SK-N-SH (cell line): ENCODE results near the gene C1QTNF4. TPM values are rescaled to one million over a fixed set of nuclear protein-coding genes. Genes with fewer than 3 reads are reported as not detected.

Source experiments
- CTCF ChIA-PET: fragments of 300-600, 350-600 bp; formaldehyde crosslinking; extraction: SDS; loops from one replicate; lab custom pipeline; 2021; lab: Yijun Ruan, JAX
- POLR2A ChIA-PET: fragments of 350-600 bp; sonication (Branson Sonifier 250); formaldehyde crosslinking; extraction: SDS; loops from one replicate; lab custom pipeline; 2020; ENCODE audit warnings: antibody characterized with exemption, inconsistent platforms; lab: Yijun Ruan, JAX
- DNase-seq: peaks from one replicate; pipeline ENCODE4 v3.0.0; 2012
- H2AFZ ChIP-seq: fragments of 200-600 bp; sonication (generic); 2 replicates; pipeline ENCODE4 v1.8.1; 2016; ENCODE audit warnings: antibody characterized with exemption, mild to moderate bottlenecking, low read depth
- H3F3A ChIP-seq: fragments of 200-600 bp; sonication (generic); replicated peaks from 2 replicates; pipeline ENCODE3; 2016; ENCODE audit warnings: antibody characterized with exemption, mild to moderate bottlenecking; ENCODE audit not compliant: insufficient read depth
- H3K27ac ChIP-seq, 2 experiments: fragments of 200-500 bp in 1 of 2; fragments of 200-600 bp in 1 of 2; sonication (Bioruptor generic) in 1 of 2; sonication (generic), shearing (Covaris generic) in 1 of 2; 2 replicates each; pipeline versions ENCODE4 v1.5.1 to v1.6.1; 2014 to 2016; ENCODE audit warnings: low read depth in 2 of 2, inconsistent platforms in 1 of 2, low read length in 1 of 2, mild to moderate bottlenecking in 1 of 2, mixed read lengths in 1 of 2
- H3K27me3 ChIP-seq: fragments of 200-600 bp; sonication (generic), shearing (Covaris generic); 2 replicates; pipeline ENCODE4 v1.6.1; 2016; ENCODE audit warnings: mixed run types; ENCODE audit not compliant: insufficient read depth
- H3K36me3 ChIP-seq, 2 experiments: fragments of 200-500 bp in 1 of 2; fragments of 200-600 bp in 1 of 2; sonication (Bioruptor generic) in 1 of 2; sonication (generic) in 1 of 2; replicated peaks in 1 of 2; 2 replicates each; pipeline versions ENCODE3 to v1.5.1; 2014 to 2016; ENCODE audit warnings: low read length in 1 of 2, mild to moderate bottlenecking in 1 of 2; ENCODE audit not compliant: insufficient read depth in 2 of 2, control insufficient read depth in 1 of 2
- H3K4me1 ChIP-seq, 2 experiments: fragments of 200-500 bp in 1 of 2; fragments of 200-600 bp in 1 of 2; sonication (Bioruptor generic) in 1 of 2; sonication (generic), shearing (Covaris generic) in 1 of 2; 2 replicates each; pipeline versions ENCODE4 v1.5.1 to v1.6.1; 2014 to 2016; ENCODE audit warnings: low read depth in 1 of 2, low read length in 1 of 2, mixed run types in 1 of 2; ENCODE audit not compliant: insufficient read depth in 2 of 2, control insufficient read depth in 1 of 2
- H3K4me2 ChIP-seq: fragments of 200-600 bp; sonication (generic), shearing (Covaris generic); 2 replicates; pipeline ENCODE4 v1.6.1; 2017; ENCODE audit warnings: mixed run types
- H3K4me3 ChIP-seq, 2 experiments: fragments of 200-500 bp in 1 of 2; fragments of 200-600 bp in 1 of 2; sonication (Bioruptor generic) in 1 of 2; sonication (generic), shearing (Covaris generic) in 1 of 2; 2 replicates each; pipeline versions ENCODE4 v1.5.1 to v1.8.1; 2014 to 2016; ENCODE audit warnings: low read depth in 2 of 2, inconsistent platforms in 1 of 2, low read length in 1 of 2, mild to moderate bottlenecking in 1 of 2, mixed read lengths in 1 of 2, moderate library complexity in 1 of 2
- H3K79me2 ChIP-seq: fragments of 200-600 bp; sonication (generic); 2 replicates; pipeline ENCODE4 v1.8.1; 2017; ENCODE audit warnings: mild to moderate bottlenecking; ENCODE audit not compliant: insufficient read depth
- H3K9ac ChIP-seq: fragments of 200-600 bp; sonication (generic); 2 replicates; pipeline ENCODE4 v1.6.1; 2017; ENCODE audit warnings: mixed run types
- H3K9me2 ChIP-seq: fragments of 200-600 bp; sonication (generic); 2 replicates; pipeline ENCODE4 v1.6.1; 2017; ENCODE audit warnings: mixed run types
- H3K9me3 ChIP-seq: fragments of 200-600 bp; sonication (generic); 2 replicates; pipeline ENCODE4 v1.6.1; 2017; ENCODE audit warnings: mixed run types, mild to moderate bottlenecking, moderate library complexity
- H4K20me1 ChIP-seq: fragments of 200-600 bp; sonication (generic); 2 replicates; pipeline ENCODE4 v1.6.1; 2017; ENCODE audit warnings: mild to moderate bottlenecking, mixed run types; ENCODE audit not compliant: insufficient read depth
- CHD2 ChIP-seq: fragments of 150-350 bp; IDR thresholded peaks from 2 replicates; pipeline ENCODE4 v1.6.1; 2018; ENCODE audit warnings: low read length; ENCODE audit not compliant: partially characterized antibody
- EZH2phosphoT487 ChIP-seq: fragments of 200-600 bp; sonication (generic); IDR thresholded peaks from 2 replicates; pipeline ENCODE4 v1.6.1; 2017; ENCODE audit warnings: low read depth, mixed run types, mild to moderate bottlenecking, antibody characterized with exemption, moderate library complexity, borderline replicate concordance
- GABPA ChIP-seq: IDR thresholded peaks from 2 replicates; pipeline ENCODE4 v1.4.0; 2012; ENCODE audit warnings: low read depth, mild to moderate bottlenecking
- GATA2 ChIP-seq: sonication (generic); formaldehyde crosslinking; IDR thresholded peaks from 2 replicates; pipeline ENCODE4 v1.5.0; 2020; ENCODE audit warnings: mild to moderate bottlenecking, missing genetic modification reagents
- IRF3 ChIP-seq: fragments of 150-350 bp; IDR thresholded peaks from 2 replicates; pipeline ENCODE4 v1.6.1; 2016; ENCODE audit warnings: mild to moderate bottlenecking, low read depth, low read length
- JUND ChIP-seq: IDR thresholded peaks from 2 replicates; pipeline ENCODE4 v1.4.0; 2012
- MEF2A ChIP-seq: IDR thresholded peaks from 2 replicates; pipeline ENCODE4 v1.4.0; 2012; ENCODE audit warnings: low read depth, borderline replicate concordance
- POLR2AphosphoS5 ChIP-seq: IDR thresholded peaks from 2 replicates; pipeline ENCODE4 v1.6.1; 2012; ENCODE audit warnings: low read depth, low read length
- RCOR1 ChIP-seq: fragments of 150-350 bp; IDR thresholded peaks from 2 replicates; pipeline ENCODE4 v1.6.1; 2017; ENCODE audit warnings: antibody characterized with exemption, low read length
- REST ChIP-seq: IDR thresholded peaks from 2 replicates; pipeline ENCODE4 v1.6.1; 2012; ENCODE audit warnings: mild to moderate bottlenecking, low read depth, low read length, moderate library complexity
- SIN3A ChIP-seq: IDR thresholded peaks from 2 replicates; pipeline ENCODE4 v1.6.1; 2012; ENCODE audit warnings: low read depth, mild to moderate bottlenecking, low read length, moderate library complexity, borderline replicate concordance
- SMC3 ChIP-seq: IDR thresholded peaks from 2 replicates; pipeline ENCODE4 v1.6.1; 2012; ENCODE audit warnings: low read depth, low read length, improper control_type of control experiment
- TAF1 ChIP-seq: IDR thresholded peaks from 2 replicates; pipeline ENCODE4 v1.6.1; 2012; ENCODE audit warnings: low read depth, mild to moderate bottlenecking, low read length, moderate library complexity, borderline replicate concordance
- TEAD4 ChIP-seq: IDR thresholded peaks from 2 replicates; pipeline ENCODE4 v1.4.0; 2012; ENCODE audit warnings: mild to moderate bottlenecking, borderline replicate concordance; ENCODE audit not compliant: insufficient read depth
- YY1 ChIP-seq: IDR thresholded peaks from 2 replicates; pipeline ENCODE4 v1.4.0; 2012; ENCODE audit warnings: low read depth, mild to moderate bottlenecking
- WGBS: methylation state at CpG from one replicate; pipeline ENCODE4 v1.1.6; 2017; ENCODE audit warnings: low lambda C conversion rate; 5-methylcytosine and 5-hydroxymethylcytosine counted together
- polyA plus RNA-seq, 3 experiments: library from polyadenylated mRNA; depleted of rRNA; stranded (reverse); fragments of >200 nt; gene quantifications; 2 replicates each; pipeline ENCODE4 v1.2.3, GENCODE V29; 2012
- TF ChIP-seq, protein P1 (sequence below): IDR thresholded peaks from 2 replicates; pipeline ENCODE4 v1.4.0; 2012; ENCODE audit warnings: low read depth
- TF ChIP-seq, protein P2 (sequence below): fragments of 200-600 bp; sonication (generic); IDR thresholded peaks from 2 replicates; pipeline ENCODE4 v1.6.1; 2017; ENCODE audit warnings: antibody characterized with exemption, mild to moderate bottlenecking, moderate library complexity
- TF ChIP-seq, protein P3 (sequence below): IDR thresholded peaks from 2 replicates; pipeline ENCODE4 v1.4.0; 2012; ENCODE audit warnings: low read depth, borderline replicate concordance

The C1QTNF4 gene
- 0.06 and 0.08 TPM in 2 replicates for polyA plus RNA-seq (2012; rRNA removed)
- polyA plus RNA-seq (2012; cell fraction: cytosol; rRNA removed), result 0.05 and 0.13 TPM in 2 replicates
- polyA plus RNA-seq (2012; cell fraction: nucleus; rRNA removed), result 0.26 and 0.53 TPM in 2 replicates

DNA sequence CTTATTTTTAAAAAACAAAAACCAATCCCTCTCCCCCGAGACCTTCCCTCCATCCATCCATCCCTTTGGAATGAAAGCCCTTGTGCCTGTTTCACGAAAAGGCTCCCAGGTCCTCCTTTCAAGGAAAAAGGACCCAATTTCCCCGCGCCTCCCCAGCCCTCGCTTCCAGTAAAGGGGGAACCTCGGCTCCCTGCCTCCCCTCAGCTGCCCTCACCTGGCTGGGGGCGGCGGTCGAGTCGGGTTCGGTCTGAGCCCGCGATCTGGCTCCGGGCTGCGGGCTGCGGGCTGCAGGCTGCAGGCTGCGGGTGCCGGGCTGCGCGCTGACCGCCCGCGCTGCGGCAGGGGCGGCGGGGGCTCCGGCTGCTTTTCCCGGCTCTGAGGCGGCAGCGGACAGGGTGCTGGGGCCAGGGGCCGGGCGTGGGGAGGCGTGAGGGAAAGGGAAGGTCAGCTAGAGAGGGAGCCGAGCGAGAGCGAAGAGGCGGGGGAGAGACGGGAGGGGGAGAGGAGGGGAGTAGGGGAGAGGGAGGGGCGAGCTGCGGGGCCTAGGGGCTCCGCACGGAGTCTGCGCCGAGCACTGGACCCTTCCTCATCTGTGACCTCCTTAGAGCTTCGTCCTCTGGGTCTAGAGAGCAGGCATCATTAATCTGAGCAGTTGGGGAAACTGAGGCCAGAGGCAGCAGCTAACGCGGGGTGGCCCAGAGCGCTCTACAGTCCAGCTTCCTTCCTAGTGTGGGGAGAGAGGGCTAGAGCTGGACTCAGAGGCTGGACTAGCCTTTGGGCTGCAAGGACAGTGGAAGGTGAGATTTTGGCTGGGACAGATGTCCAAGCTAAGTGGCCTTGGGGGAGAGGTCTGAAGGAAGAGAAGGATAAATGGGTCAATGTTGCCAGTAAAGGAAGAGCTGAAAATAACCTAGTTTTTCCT is at the start of gene C1QTNF4:
Gene C1QTNF4, minus strand, starts transcription at position 478 of the 922 bp plus-strand sequence. CDS start 3,601 bp downstream, outside the sequence.
- Histone ChIP-seq H3K4me2 (peak within 1 kb of the TSS; percentile 88), H3K9me3 (no peaks in the 10 kb centered on the region), H3K9me2 (no peaks in the 10 kb centered on the region), H2AFZ (peak within 1 kb of the TSS; percentile 78; the same call in 1 of the 2 replicates), H3K79me2 (no peaks in the 10 kb centered on the region), H3K27me3 (peaks cover 13% of the 10 kb centered on the region; the same call in 1 of the 2 replicates), H3K36me3 (no peaks in the 10 kb centered on the region), H3K9ac (peak within 1 kb of the TSS; percentile 17; the same call in 1 of the 2 replicates), H3K4me1 (peaks cover 0 to 9% of the 10 kb centered on the region in 2 experiments; a peak in 1 of 4 replicates), H3F3A (no peaks in the 10 kb centered on the region), H4K20me1 (no peaks in the 10 kb centered on the region), H3K4me3 (peak within 1 kb of the TSS; percentile 54 to 67), H3K27ac (no peak within 1 kb of the TSS)
- TF ChIP-seq POLR2AphosphoS5 (no peak), TEAD4 (no peak), IRF3 (no peak), RCOR1 (no peak), REST (no peak), GABPA (no peak), YY1 (no peak), MEF2A (no peak), JUND (no peak), SMC3 (no peak), SIN3A (no peak), CHD2 (no peak), TAF1 (no peak), GATA2 (CRISPR knock-in tag) (no peak), EZH2phosphoT487 (no peak)
- TF ChIP-seq, protein P1, sequence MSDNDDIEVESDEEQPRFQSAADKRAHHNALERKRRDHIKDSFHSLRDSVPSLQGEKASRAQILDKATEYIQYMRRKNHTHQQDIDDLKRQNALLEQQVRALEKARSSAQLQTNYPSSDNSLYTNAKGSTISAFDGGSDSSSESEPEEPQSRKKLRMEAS, result no peak
- TF ChIP-seq, protein P2, sequence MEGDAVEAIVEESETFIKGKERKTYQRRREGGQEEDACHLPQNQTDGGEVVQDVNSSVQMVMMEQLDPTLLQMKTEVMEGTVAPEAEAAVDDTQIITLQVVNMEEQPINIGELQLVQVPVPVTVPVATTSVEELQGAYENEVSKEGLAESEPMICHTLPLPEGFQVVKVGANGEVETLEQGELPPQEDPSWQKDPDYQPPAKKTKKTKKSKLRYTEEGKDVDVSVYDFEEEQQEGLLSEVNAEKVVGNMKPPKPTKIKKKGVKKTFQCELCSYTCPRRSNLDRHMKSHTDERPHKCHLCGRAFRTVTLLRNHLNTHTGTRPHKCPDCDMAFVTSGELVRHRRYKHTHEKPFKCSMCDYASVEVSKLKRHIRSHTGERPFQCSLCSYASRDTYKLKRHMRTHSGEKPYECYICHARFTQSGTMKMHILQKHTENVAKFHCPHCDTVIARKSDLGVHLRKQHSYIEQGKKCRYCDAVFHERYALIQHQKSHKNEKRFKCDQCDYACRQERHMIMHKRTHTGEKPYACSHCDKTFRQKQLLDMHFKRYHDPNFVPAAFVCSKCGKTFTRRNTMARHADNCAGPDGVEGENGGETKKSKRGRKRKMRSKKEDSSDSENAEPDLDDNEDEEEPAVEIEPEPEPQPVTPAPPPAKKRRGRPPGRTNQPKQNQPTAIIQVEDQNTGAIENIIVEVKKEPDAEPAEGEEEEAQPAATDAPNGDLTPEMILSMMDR, result no peak
- TF ChIP-seq, protein P3, sequence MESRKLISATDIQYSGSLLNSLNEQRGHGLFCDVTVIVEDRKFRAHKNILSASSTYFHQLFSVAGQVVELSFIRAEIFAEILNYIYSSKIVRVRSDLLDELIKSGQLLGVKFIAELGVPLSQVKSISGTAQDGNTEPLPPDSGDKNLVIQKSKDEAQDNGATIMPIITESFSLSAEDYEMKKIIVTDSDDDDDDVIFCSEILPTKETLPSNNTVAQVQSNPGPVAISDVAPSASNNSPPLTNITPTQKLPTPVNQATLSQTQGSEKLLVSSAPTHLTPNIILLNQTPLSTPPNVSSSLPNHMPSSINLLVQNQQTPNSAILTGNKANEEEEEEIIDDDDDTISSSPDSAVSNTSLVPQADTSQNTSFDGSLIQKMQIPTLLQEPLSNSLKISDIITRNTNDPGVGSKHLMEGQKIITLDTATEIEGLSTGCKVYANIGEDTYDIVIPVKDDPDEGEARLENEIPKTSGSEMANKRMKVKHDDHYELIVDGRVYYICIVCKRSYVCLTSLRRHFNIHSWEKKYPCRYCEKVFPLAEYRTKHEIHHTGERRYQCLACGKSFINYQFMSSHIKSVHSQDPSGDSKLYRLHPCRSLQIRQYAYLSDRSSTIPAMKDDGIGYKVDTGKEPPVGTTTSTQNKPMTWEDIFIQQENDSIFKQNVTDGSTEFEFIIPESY, result no peak
- WGBS, result 10% methylated on average over 48 of the region's 48 CpGs
- DNase-seq, result peak; percentile 86
- ChIA-PET POLR2A (no interaction called here), CTCF (interaction anchor here (0.8 to 1.8 kb wide), 6 partner anchors 14 to 182 kb away, joined by 3 to 7 read pairs (median 4); no protein-coding TSS in a partner anchor)
